ENCODE data around the gene SSH3.

SSH3 gene

GRCh38 chr11:67268962-67269268, 34.4 kb upstream of the SSH3 start:
- DNase-seq: no peak

GRCh38 chr11:67269401-67270255, 33.7 kb upstream of the SSH3 start:
- DNase-seq: peak; percentile 35

GRCh38 chr11:67270256-67271204, 32.8 kb upstream of the SSH3 start:
- peak; percentile 31 for DNase-seq

- DNase-seq: no peak
Observed at GRCh38 chr11:67271205-67271540, 32.2 kb upstream of the SSH3 start.

- peak; percentile 69 for DNase-seq
Observed at GRCh38 chr11:67271541-67272284, 31.6 kb upstream of the SSH3 start.

- no peak for DNase-seq
Observed at GRCh38 chr11:67272327-67273259, 30.7 kb upstream of the SSH3 start.

GRCh38 chr11:67273260-67273990, 29.9 kb upstream of the SSH3 start:
- no peak for DNase-seq

- no peak for DNase-seq
Observed at GRCh38 chr11:67274768-67275605, 28.3 kb upstream of the SSH3 start.

GRCh38 chr11:67275606-67276409, 27.5 kb upstream of the SSH3 start:
- DNase-seq: peak; percentile 35

GRCh38 chr11:67276781-67277230, 26.5 kb upstream of the SSH3 start:
- peak; percentile 48 for DNase-seq

- peak; percentile 94 for DNase-seq
Observed at GRCh38 chr11:67277231-67277961, 25.9 kb upstream of the SSH3 start.

GRCh38 chr11:67278135-67278938, 25.0 kb upstream of the SSH3 start:
- no peak for DNase-seq

GRCh38 chr11:67278939-67279588, 24.3 kb upstream of the SSH3 start:
- DNase-seq: no peak

- DNase-seq: no peak
Observed at GRCh38 chr11:67279589-67280340, 23.6 kb upstream of the SSH3 start.

- DNase-seq: no peak
Observed at GRCh38 chr11:67280341-67280787, 23.0 kb upstream of the SSH3 start.

- no peak for DNase-seq
Observed at GRCh38 chr11:67280788-67281551, 22.4 kb upstream of the SSH3 start.

All from CD4-positive, alpha-beta T cell treated with Interleukin-10 for 1 hour (primary cell).